KMS-11 (cell line): Measurements from ENCODE around the gene RARB.

Experiments used
- H2AFZ ChIP-seq: fragments of 200-600 bp; sonication (generic); 2 replicates; pipeline ENCODE4 v1.6.1; 2016; ENCODE audit warnings: antibody characterized with exemption, mixed run types, low read depth
- H3K27ac ChIP-seq: fragments of 200-600 bp; sonication (generic); 2 replicates; pipeline ENCODE4 v1.6.1; 2016; ENCODE audit warnings: mild to moderate bottlenecking, mixed run types
- H3K27me3 ChIP-seq: fragments of 200-600 bp; sonication (generic); 2 replicates; pipeline ENCODE4 v1.6.1; 2017; ENCODE audit warnings: mild to moderate bottlenecking, low read depth, mixed run types, moderate library complexity; ENCODE audit not compliant: insufficient read depth
- H3K36me3 ChIP-seq: fragments of 200-600 bp; sonication (generic); 2 replicates; pipeline ENCODE4 v1.6.1; 2017; ENCODE audit warnings: mild to moderate bottlenecking, mixed run types; ENCODE audit not compliant: insufficient read depth
- H3K4me1 ChIP-seq: fragments of 200-600 bp; sonication (generic); 2 replicates; pipeline ENCODE4 v1.6.1; 2016; ENCODE audit warnings: mild to moderate bottlenecking, low read depth, mixed run types; ENCODE audit not compliant: poor library complexity, severe bottlenecking
- H3K4me2 ChIP-seq: fragments of 200-600 bp; sonication (generic); 2 replicates; pipeline ENCODE4 v1.7.0; 2016; ENCODE audit warnings: mild to moderate bottlenecking, mixed run types
- H3K4me3 ChIP-seq: fragments of 200-600 bp; sonication (generic); IDR thresholded peaks from 2 replicates; pipeline ENCODE4 v1.6.1; 2017; ENCODE audit warnings: low read depth, low read length, mixed read lengths; ENCODE audit not compliant: insufficient read depth
- H3K79me2 ChIP-seq: fragments of 200-600 bp; sonication (generic); 2 replicates; pipeline ENCODE4 v1.6.1; 2016; ENCODE audit warnings: low read depth, mixed run types; ENCODE audit not compliant: insufficient read depth
- H3K9ac ChIP-seq: fragments of 200-600 bp; sonication (generic); 2 replicates; pipeline ENCODE4 v1.6.1; 2016; ENCODE audit warnings: mild to moderate bottlenecking, mixed run types
- H4K20me1 ChIP-seq: fragments of 200-600 bp; sonication (generic); 2 replicates; pipeline ENCODE4 v1.6.1; 2016; ENCODE audit warnings: mild to moderate bottlenecking, mixed run types; ENCODE audit not compliant: insufficient read depth
- CTCF ChIP-seq: fragments of 200-600 bp; sonication (generic); conservative IDR thresholded peaks from 2 replicates; pipeline ENCODE4 v1.6.1; 2017; ENCODE audit warnings: low read depth, mild to moderate bottlenecking, antibody characterized with exemption, low read length, moderate library complexity, mixed read lengths

RARB gene

GRCh38 chr3:25426408-25426807, 1.7 kb upstream of the RARB start:
- Histone ChIP-seq H3K9ac (no peak overlapping the region), H3K4me2 (no peak overlapping the region), H3K27ac (no peak overlapping the region), H3K36me3 (no peaks in the 10 kb centered on the region), H3K27me3 (no peaks in the 10 kb centered on the region), H3K4me3 (no peak overlapping the region), H3K4me1 (no peaks in the 10 kb centered on the region), H2AFZ (no peak overlapping the region), H4K20me1 (no peaks in the 10 kb centered on the region), H3K79me2 (no peaks in the 10 kb centered on the region)
- TF ChIP-seq CTCF = no peak

DNA sequence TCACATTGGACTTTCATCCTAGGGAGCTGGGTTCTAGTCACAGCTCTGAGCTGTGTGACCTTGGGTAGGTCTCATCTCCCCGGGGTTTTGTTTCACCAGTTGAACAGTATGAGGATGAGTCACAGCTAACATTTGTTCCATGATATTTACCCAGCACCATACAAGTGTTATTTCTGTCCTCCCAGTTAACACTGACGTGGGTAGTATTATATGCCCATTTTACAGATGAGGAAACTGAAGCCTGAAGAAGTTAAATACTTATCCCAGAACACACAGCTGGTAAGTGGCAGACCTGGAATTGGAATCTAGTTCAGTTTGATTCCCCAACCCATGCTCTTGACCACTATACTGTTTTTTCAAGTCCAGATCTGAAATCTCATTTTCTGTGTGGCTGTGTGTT, 908 bp upstream of the RARB start:
- Histone ChIP-seq H3K4me3 (no peak overlapping the region), H3K4me2 (no peak overlapping the region), H3K9ac (no peak overlapping the region), H3K36me3 (no peaks in the 10 kb centered on the region), H2AFZ (no peak overlapping the region), H3K27me3 (no peaks in the 10 kb centered on the region), H3K79me2 (no peaks in the 10 kb centered on the region), H3K27ac (no peak overlapping the region), H4K20me1 (no peaks in the 10 kb centered on the region), H3K4me1 (no peaks in the 10 kb centered on the region)
- TF ChIP-seq CTCF = no peak

DNA sequence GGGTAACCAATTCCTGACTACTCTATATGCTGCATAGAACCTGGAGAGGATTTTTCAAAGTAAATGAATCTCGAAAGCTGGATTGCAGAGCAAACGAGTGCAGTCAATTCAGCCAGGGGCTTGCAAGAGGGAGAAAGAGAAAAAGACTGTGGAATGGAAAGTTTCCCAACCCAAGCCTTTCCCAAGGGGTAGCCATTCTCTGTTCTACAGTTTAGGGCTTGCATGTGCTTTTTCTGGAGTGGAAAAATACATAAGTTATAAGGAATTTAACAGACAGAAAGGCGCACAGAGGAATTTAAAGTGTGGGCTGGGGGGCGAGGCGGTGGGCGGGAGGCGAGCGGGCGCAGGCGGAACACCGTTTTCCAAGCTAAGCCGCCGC, 511 bp upstream of the RARB start:
- Histone ChIP-seq H3K4me3 (no peak overlapping the region), H3K27ac (no peak overlapping the region), H3K4me2 (no peak overlapping the region)

DNA sequence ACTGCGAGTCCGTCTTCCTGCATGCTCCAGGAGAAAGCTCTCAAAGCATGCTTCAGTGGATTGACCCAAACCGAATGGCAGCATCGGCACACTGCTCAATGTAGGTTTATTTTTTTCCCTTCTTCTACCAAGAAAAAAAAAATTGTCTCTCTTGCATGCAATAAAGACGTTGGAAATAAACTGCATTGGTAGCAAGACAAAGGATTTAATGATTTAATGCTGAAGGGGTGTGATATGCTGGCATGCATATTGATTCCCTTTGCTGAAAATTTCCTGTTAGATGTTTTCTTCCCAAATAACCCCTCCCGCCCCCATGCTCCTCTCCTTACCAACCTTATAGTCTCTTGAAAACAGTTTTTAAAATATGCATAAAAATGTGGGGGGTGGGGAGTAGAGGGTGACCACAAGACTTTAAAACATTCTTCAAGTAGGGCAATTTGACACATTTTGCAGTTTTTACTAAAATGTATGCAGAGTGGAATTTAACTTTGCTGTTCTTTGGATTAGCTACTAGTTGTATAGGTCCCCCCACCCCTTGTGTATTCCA, 799 bp downstream of the RARB start:
- Histone ChIP-seq H2AFZ (no peak overlapping the region), H3K36me3 (no peaks in the 10 kb centered on the region), H3K4me3 (no peak overlapping the region)

More for the DNA sequence above, 511 bp upstream of the RARB start:
- Histone ChIP-seq H3K27me3 (no peaks in the 10 kb centered on the region), H3K79me2 (no peaks in the 10 kb centered on the region), H3K36me3 (no peaks in the 10 kb centered on the region), H3K9ac (no peak overlapping the region), H2AFZ (no peak overlapping the region), H4K20me1 (no peaks in the 10 kb centered on the region), H3K4me1 (no peaks in the 10 kb centered on the region)
- no peak for TF ChIP-seq CTCF

More for the DNA sequence above, 799 bp downstream of the RARB start:
- Histone ChIP-seq H3K79me2 (no peaks in the 10 kb centered on the region), H3K4me2 (no peak overlapping the region), H3K27ac (no peak overlapping the region), H3K9ac (no peak overlapping the region), H3K4me1 (no peaks in the 10 kb centered on the region), H4K20me1 (no peaks in the 10 kb centered on the region), H3K27me3 (no peaks in the 10 kb centered on the region)
- TF ChIP-seq CTCF = no peak
